DND-41 (cell line): Measurements from ENCODE around the gene SFT2D2.

Source experiments
- CTCF ChIP-seq: IDR thresholded peaks from 2 replicates; pipeline ENCODE4 v1.5.1; 2012; ENCODE audit warnings: borderline replicate concordance, low read length, moderate library complexity, mild to moderate bottlenecking; ENCODE audit not compliant: poor library complexity, severe bottlenecking; ENCODE audit errors: extremely low read depth
- EZH2 ChIP-seq: IDR thresholded peaks from 3 replicates; pipeline ENCODE4 v1.6.1; 2012; ENCODE audit warnings: borderline replicate concordance, low read depth, mild to moderate bottlenecking, moderate library complexity, low read length, inconsistent platforms; ENCODE audit not compliant: severe bottlenecking

GRCh38 chr1:168220470-168220871, 5.3 kb upstream of the SFT2D2 start:
- TF ChIP-seq CTCF, result no peak
- TF ChIP-seq EZH2, result no peak
